NCI-H1436 (cell line): ENCODE measurements around the gene SUZ12.
"Not testable (repeated sequence)": the region's sequence is repeated elsewhere in the genome, so short reads cannot be mapped to it uniquely, and the experiment has no call there.

Experiments used
- DNase-seq: peaks from one replicate; lab custom pipeline; 2025; lab: John Stamatoyannopoulos, UW

Gene SUZ12

DNA sequence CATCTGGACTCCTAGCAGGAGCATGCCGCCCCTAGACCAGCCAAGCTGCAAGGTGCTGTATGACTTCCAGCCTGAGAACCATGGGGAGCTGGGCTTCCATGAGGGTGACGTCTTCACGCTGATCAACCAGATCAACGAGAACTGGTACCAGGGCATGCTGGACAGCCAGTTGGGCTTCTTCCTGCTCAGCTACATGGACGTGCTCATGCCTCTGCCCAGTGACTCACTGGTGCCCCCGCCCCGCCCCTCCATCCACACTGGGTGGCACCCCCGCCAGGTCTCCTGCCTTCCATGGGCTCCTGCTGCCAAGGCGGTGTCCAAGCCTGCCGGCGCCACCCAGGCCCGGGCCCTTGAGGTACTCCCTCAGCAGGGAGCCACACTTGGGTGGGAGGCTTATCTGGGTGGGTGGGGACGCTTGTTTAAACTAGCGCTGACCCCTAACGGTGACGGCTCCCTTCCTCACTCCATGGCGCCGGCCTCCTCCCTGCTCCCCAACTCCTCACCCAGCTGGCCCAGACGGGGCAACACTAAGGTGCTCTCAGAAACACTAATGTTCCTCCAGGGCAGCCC is 104.6 kb downstream of the SUZ12 start:
- DNase-seq, result not testable (repeated sequence)

DNA sequence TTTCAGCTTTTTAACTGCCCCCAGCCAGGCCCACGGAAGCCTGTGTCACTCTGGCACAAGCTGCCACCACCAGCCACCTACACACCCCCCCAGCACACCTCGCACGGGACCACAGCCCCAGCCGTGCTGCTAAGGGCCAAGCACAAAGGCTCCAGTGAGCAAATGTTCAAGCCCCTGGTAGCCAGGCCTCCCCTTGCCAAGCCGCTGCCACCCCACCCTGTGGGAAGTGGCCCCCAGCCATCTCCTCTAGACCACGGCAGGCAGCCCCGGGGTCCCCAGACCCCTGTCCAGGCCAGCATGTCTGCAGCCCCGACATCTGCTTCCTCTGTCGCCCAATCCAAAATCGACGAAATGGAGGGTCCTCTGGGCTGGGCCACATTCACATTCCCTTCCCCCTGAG is 105.5 kb downstream of the SUZ12 start:
- not testable (repeated sequence) for DNase-seq

GRCh38 chr17:32045611-32046010 is 108.8 kb downstream of the SUZ12 start:
- DNase-seq, result not testable (repeated sequence)

DNA sequence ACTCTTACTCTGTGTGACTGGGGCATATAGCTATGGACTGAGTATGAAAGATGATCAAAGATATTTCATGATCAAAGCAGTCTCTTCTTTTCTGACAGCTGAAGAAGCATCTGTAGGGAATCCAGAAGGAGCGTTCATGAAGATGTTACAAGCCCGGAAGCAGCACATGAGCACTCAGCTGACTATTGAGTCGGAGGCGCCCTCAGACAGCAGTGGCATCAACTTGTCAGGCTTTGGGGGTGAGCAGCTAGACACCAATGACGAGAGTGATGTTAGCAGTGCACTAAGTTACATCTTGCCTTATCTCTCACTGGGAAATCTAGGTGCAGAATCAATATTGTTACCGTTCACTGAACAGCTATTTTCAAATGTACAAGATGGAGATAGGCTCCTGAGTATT is 110.9 kb downstream of the SUZ12 start:
- not testable (repeated sequence) for DNase-seq
